NOMO-1 treated with dmso at 0.1 percent for 144 hours (cell line): ENCODE results near the gene ACAP1.

Experiments used
- DNase-seq: peaks from one replicate; lab custom pipeline; 2025; ENCODE audit not compliant: unreplicated experiment; lab: John Stamatoyannopoulos, UW

ACAP1 gene

GRCh38 chr17:7384489-7385081, 48.3 kb downstream of the ACAP1 start:
- DNase-seq = no peak

DNA sequence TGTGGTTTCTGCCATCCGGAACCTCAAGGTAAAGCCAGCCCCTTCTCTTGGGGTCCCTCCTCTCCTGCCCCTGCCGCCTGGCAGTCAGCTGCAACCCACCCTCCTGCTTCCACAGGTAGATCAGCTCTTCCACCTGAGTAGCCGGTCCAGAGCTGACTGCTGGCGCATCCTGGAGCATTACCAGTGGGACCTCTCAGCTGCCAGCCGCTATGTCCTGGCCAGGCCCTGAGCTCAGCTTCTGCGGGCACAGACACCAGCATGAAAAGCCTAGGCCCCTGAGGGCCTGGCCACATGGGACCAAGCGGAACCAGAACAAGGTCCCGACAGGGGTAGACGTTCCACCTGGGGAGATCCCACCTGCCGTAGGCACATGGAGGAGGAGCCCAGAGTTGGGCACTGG, 52.5 kb downstream of the ACAP1 start:
- no peak for DNase-seq

- no peak for DNase-seq
These were observed 53.9 kb downstream of the ACAP1 start for GRCh38 chr17:7389924-7390910.

GRCh38 chr17:7391307-7391706, 55.0 kb downstream of the ACAP1 start:
- no peak for DNase-seq

- no peak for DNase-seq
These were observed 56.6 kb downstream of the ACAP1 start for GRCh38 chr17:7392696-7393612.

GRCh38 chr17:7393613-7394451, 57.5 kb downstream of the ACAP1 start:
- DNase-seq = no peak

DNA sequence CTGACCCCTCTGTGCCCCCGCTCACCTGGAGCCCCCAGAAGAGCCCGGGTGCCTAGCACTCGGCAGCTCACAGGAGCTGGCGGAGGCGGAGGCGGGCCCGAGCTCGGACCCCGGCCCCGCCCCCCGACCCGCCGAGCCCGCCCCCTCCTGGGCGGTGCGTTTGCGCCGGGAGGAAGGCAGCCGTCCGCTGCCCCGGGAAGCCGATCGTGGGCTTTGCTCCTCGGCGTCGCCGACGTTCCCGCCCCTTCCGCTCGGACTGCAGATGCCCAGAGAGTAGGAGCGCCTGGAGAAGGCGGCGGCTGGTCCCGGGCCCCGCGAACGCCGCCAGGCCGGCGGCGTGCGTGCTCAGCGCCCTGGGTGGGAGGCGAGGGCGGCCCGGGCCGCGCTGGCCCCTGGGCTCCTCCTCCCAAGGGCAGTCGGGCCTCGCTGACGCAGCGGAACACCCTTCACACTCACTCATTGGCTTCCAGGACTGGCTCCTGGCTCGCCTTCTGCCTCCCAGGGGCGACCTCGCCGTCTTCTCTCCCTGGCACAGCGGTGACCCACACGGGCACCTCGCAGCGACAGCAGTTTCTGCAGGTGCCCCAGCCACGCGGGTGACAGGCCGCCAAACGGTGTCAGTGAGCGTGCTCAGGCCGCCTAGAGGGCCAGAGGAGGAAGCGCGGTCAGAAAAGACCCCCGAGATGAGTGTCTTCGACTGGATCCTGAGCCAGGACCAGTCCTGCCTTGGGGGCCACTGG, 58.3 kb downstream of the ACAP1 start, which contains the start of gene PLSCR3:
Gene PLSCR3, minus strand, starts transcription at position 74 of the 740 bp plus-strand sequence. CDS start 415 bp downstream, outside the sequence.
- DNase-seq = peak; percentile 64

GRCh38 chr17:7396147-7396546, 59.8 kb downstream of the ACAP1 start:
- no peak for DNase-seq

DNA sequence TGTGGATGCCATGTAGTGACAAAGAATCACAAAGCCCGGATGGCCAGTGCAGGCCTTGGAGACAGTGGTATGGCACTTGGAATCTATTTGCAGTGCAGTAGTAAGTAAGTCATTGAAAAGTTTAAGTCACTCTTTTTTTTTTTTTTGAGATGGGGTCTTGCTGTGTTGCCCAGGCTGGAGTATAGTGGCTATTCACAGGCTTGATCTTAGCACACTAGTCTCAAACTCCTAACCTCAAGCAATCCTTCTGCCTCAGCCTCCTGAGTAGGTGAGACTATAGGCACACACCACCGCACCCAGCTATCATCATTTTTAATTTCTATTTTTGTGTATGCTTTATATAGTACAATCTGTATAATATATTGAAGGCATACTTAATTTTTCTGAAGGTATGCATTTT, 62.3 kb downstream of the ACAP1 start:
- no peak for DNase-seq
